ENCODE measurements around the gene UBAP2L.

The UBAP2L gene, protein sequence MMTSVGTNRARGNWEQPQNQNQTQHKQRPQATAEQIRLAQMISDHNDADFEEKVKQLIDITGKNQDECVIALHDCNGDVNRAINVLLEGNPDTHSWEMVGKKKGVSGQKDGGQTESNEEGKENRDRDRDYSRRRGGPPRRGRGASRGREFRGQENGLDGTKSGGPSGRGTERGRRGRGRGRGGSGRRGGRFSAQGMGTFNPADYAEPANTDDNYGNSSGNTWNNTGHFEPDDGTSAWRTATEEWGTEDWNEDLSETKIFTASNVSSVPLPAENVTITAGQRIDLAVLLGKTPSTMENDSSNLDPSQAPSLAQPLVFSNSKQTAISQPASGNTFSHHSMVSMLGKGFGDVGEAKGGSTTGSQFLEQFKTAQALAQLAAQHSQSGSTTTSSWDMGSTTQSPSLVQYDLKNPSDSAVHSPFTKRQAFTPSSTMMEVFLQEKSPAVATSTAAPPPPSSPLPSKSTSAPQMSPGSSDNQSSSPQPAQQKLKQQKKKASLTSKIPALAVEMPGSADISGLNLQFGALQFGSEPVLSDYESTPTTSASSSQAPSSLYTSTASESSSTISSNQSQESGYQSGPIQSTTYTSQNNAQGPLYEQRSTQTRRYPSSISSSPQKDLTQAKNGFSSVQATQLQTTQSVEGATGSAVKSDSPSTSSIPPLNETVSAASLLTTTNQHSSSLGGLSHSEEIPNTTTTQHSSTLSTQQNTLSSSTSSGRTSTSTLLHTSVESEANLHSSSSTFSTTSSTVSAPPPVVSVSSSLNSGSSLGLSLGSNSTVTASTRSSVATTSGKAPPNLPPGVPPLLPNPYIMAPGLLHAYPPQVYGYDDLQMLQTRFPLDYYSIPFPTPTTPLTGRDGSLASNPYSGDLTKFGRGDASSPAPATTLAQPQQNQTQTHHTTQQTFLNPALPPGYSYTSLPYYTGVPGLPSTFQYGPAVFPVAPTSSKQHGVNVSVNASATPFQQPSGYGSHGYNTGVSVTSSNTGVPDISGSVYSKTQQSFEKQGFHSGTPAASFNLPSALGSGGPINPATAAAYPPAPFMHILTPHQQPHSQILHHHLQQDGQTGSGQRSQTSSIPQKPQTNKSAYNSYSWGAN

DNA sequence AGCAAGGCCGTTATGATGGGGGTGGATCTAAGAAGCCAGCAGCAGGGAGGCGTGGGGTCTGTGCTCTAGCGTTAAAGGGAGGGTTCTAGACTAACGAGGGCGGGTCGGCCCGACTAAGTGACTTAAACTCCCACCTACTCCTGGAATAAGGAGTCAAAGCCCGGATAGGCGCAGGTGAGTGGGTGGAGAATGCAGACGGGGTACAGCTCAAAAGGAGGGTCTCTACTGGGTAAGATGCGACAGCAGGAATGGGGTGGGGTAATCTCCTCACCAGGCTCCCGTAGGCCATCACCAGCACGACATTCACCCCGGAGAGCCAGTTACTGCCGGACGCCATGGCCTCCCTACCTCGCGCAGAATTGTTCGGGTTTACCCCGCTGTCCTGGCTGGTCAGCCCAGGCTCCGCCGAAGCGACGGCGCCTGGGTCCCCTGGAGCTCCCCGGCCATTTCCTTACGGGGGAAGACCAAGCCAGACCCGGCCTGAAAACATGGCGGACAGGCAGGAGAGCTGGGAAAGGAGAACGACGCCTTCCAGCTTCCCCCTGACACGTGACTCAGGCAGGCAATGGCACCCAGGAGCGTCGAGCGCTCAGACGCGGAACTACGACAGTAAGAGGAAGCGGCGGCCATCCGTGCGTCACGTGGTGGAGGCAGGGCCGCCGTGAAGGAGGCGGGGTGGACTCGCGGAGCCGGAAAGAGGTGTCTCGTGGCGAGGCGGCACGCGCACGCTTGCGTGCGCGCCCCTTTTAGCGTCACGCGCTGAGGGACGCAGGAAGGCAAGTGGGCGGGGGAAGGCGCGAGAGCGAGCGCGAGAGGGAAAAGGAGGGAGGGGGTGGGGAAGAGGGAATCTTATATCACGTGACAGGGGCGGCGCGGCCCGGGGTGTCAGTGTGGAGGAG, at the start of gene UBAP2L:
TSS of gene UBAP2L (plus strand) at position 885 of the 899 bp plus-strand sequence. CDS start 4,169 bp downstream, outside the sequence.
- peak; percentile 100 for DNase-seq

- no peak for DNase-seq
These were observed 49.6 kb upstream of the UBAP2L start for GRCh38 chr1:154171223-154171583.

- no peak for DNase-seq
These were observed 48.9 kb upstream of the UBAP2L start for GRCh38 chr1:154171880-154172279.

- no peak for DNase-seq
These were observed 46.1 kb upstream of the UBAP2L start for GRCh38 chr1:154174654-154175053.

- no peak for DNase-seq
These were observed 44.4 kb upstream of the UBAP2L start for GRCh38 chr1:154176337-154176736.

DNA sequence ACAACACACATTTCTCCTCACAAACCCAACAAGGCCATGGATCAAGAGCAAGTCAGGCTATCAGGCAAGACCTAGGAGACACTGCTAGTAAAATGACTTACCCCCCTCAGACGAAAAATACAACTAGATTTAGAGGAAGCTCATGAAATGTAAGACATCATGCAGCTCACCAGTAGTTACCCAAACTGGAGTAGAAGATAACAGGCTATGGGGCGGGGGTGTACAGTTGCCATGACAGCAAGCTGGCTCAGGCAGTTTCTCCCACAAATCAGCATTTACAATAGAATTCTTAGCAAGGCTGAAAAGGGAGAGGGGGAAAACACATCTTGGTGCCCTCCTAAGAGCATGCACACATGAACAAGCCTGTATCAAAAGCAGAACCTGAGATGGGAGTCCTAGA, 42.7 kb upstream of the UBAP2L start:
- no peak for DNase-seq

- no peak for DNase-seq
These were observed 41.6 kb upstream of the UBAP2L start for GRCh38 chr1:154178911-154179811.

DNA sequence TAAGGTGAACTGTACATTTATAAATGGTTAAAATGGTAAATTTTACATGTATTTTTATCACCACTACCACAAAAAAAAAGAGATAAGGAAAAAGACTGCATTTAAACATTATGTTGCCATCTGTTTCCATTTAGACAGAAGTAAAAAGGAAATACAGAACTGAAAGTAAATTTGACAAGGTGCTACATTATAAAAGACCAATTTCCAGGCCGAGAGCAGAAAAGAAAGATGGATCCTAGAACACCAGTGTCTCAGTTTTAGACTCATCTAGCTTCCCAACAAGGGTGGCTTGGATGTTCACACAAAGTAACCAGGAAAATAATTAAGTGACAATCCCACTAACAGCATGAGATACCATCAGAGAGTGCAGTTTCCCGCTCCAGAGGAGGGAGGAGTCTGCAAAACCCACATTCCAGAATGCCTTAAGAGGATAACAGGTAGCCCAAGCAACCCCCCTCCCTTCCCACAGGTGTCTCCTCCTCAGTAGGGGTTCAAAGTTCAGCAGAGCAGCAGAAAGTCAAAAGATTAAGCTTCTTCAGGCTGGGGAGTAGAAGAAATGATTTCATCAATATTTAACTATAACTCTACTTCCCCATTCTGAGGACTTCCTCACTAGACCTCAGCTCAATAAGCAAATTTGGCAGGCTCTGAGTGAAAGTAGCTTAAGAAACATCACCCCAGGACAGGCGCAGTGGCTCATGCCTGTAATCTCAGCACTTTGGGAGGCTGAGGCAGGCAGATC, 40.6 kb upstream of the UBAP2L start:
- DNase-seq: no peak

- no peak for DNase-seq
These were observed 38.8 kb upstream of the UBAP2L start for GRCh38 chr1:154181944-154182343.

DNA sequence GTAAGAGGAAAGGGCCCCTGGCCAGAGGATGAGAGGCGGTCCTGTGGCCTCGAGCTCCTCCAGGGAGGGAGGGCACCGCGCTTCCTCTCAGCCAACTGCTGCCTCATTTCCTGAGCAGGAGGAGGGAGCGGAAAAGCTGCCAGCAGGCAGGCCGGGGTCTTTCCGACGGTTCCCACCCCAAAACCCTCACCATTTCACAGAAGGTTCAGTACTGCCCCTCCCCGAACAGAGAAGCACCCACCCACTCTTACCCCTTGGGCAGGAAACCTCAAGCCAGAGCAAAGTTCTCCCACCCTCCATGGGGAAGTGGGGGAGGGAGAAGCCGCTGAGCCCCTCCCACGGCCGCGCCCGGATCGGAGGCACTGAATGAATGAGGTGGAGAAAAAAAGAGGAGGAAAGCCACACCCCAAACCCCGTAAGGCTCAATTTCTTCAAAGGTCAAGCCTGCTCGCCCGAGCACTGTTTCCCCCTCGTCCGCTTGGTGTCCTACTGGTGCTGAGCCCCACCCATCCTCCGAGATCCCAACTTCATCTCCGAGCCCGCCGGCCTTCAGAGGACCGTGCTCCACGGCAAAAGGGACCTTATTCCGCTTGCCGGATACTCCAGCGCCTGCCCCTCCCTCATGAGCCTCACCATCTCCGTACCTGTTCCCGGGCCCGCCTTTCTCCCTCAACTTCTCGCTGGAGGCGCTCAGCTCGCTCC, 38.3 kb upstream of the UBAP2L start:
- peak; percentile 87 for DNase-seq

- peak; percentile 98 for DNase-seq
These were observed 37.5 kb upstream of the UBAP2L start for GRCh38 chr1:154183046-154183915.

DNA sequence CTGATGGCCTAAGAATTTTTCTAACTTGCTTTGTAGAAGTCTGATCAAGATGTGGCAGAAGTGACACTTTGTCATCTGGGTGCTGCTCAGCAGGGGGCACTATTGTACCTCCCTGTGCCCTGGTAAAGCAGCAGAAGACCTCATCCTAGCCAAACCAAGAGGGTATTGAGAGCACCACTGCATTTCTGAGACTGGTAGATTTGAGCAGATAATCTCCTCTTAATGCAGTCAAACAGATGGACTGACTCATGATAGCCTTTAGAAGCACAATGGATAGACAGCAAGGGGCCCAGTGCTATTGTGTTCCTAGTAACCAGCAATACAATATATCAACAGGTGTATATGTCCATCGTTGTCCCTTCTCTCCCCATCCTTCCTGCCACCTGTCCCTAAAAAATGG, 34.6 kb upstream of the UBAP2L start:
- no peak for DNase-seq

DNA sequence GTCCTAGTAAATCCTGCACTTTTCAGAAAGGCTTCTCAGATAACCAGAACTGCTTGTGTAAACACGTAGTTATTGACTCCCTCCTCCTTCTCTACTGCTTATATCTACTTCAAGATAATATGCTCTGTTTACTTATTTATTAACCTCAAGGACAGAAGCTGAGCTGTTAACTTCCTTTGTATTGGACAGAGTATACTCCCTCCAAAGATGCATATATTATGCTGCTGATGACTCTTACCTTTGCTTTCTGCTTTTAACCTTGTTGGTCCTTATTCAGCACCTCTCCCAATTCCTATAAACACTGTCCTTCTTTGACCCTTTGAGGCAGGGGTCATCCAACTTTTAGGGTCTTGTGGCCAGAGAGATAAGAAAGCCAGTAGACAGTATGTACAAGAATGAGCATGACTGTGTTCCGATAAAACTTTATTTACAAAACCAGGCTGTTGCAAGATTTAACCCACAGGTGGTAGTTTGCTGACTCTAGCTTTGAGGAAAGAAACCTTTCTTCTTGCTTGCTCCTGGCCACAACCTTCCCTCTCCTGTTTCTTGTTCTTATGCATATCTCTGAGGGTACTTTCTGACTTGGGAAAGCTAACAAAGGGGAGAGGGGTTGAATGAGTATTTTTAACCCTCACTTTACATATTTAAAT, 33.8 kb upstream of the UBAP2L start:
- no peak for DNase-seq

DNA sequence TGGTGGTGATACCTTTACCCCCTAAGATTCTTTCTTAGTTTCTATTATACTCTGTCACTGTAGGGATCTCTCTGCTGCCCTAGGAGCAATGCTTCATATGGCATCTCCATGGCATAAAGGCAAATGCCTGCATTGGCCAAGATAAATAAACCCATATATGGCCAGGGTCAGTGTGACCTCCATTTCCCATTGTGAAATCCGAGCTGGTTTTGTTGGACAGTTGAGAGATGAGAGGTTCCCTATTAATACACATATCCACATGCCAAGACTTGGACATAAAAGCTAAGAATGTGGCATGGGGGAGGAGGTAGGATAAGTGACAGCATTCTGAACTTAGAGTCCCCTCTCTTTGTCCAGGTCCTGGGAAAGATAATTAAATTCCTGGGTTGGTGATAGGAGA, 30.2 kb upstream of the UBAP2L start:
- DNase-seq: no peak

DNA sequence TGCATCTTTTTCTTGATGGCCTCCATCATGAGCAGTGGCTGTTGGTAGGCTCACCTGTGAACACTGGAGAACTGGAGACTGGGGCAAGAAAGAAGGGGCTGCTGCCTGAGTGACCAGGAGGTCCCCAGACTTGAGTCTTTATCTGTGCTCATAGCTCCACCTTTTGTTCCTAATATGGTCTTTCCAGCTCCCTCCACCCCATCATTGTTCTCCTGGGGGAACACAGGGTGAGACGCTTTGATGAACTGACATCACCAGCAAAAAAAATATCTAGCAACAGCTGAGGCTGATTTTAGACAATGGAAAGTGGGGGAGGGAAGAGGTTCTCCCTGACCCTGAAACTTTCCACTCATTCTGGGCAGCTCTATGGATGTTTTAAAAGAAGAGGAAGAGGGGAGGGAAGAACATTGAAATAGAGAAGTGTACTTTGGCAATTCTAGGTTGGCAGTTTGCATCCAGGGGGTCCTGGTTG, 28.7 kb upstream of the UBAP2L start, which contains the start of gene TPM3:
TSS of gene TPM3 (minus strand) at position 111 of the 472 bp plus-strand sequence. CDS start at position 29, 82 bp downstream.
- DNase-seq: no peak

DNA sequence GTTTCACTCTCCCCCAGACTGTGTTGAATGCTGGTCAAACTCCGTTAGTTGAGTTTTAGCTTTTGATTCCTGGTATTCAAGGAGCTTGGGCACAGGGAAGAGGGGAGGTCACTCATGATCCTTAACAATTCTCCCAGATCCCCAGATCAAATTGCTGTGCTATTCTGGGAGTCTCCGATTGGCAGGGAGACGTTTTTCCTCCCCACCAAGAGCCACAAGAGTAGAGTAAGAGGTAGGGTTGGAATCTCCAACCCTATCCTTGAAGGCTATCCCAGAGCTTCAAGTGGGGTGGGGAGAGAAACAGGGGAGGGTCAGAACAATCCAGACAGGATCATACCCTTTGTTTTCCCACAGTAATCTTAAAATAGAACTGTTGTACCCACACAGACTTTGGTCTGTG, 28.3 kb upstream of the UBAP2L start:
- no peak for DNase-seq

DNA sequence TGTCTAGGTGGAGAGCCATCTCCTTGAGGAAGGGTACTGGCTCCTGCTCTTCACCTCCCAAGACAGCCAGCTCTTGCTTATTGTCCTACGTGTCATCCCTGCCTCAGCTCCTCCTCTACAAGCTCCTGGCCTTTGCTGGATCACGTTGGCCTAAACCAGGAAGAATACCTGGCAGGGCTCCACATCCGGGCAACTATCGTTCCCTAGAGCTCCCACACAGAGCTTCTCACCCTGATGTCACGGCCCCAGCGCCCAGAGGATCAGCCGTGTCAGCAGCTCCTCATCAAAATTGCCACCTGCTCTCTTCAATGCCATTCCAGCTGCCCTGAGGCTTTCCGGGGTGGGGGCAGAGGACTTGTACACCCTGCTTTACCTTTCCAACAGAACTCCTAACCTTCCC, 26.9 kb upstream of the UBAP2L start:
- DNase-seq: no peak

Data from femur (tissue), 1 donor.